GM12801 (cell line): ENCODE data around the gene EIF3B.

Experiments used
- TF ChIP-seq, protein P1 (sequence below): IDR thresholded peaks from one replicate; pipeline ENCODE4 v1.5.1; 2011; ENCODE audit warnings: control low read depth; ENCODE audit not compliant: insufficient read length; ENCODE audit errors: extremely low read depth

The EIF3B gene

DNA sequence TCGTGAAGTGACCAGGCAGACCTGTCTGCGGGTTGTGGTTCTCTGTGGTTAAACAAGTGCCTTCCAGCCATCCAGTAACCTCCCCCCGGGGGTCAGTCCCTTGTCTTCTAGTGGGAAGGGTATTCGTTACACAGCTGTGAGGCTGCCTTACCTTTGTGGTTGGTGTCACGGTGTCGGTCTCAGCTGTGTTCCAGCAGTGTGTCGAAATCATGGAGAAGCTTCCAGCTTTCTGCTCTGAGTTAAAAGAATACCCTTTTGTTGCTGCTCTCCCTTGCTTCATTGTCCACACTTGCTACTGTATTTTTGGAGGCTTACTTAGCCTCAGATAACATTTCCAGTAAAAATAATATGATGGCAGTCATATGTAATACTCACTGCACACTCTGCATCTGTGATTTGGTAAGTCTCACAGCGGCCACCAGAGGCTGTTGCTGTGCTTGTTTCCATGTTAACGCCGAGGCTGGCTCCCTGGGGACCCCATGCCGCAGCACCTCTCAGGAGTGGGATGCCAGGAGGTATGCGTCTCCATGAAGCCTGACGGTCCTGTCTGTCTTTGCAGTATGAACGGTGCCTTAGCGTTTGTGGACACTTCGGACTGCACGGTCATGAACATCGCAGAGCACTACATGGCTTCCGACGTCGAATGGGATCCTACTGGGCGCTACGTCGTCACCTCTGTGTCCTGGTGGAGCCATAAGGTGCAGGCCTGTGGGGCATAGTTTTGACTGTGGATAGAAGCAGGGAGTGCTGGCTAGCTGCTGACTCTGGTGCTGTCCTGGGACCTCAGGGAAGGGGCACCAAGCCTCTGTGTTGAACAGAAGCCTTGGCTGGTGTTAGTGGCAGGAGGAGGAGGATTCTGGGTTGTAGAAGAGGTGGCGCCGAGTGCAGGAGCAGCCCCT lies 20.5 kb downstream of the EIF3B start:
- TF ChIP-seq, protein P1, sequence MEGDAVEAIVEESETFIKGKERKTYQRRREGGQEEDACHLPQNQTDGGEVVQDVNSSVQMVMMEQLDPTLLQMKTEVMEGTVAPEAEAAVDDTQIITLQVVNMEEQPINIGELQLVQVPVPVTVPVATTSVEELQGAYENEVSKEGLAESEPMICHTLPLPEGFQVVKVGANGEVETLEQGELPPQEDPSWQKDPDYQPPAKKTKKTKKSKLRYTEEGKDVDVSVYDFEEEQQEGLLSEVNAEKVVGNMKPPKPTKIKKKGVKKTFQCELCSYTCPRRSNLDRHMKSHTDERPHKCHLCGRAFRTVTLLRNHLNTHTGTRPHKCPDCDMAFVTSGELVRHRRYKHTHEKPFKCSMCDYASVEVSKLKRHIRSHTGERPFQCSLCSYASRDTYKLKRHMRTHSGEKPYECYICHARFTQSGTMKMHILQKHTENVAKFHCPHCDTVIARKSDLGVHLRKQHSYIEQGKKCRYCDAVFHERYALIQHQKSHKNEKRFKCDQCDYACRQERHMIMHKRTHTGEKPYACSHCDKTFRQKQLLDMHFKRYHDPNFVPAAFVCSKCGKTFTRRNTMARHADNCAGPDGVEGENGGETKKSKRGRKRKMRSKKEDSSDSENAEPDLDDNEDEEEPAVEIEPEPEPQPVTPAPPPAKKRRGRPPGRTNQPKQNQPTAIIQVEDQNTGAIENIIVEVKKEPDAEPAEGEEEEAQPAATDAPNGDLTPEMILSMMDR = no peak

DNA sequence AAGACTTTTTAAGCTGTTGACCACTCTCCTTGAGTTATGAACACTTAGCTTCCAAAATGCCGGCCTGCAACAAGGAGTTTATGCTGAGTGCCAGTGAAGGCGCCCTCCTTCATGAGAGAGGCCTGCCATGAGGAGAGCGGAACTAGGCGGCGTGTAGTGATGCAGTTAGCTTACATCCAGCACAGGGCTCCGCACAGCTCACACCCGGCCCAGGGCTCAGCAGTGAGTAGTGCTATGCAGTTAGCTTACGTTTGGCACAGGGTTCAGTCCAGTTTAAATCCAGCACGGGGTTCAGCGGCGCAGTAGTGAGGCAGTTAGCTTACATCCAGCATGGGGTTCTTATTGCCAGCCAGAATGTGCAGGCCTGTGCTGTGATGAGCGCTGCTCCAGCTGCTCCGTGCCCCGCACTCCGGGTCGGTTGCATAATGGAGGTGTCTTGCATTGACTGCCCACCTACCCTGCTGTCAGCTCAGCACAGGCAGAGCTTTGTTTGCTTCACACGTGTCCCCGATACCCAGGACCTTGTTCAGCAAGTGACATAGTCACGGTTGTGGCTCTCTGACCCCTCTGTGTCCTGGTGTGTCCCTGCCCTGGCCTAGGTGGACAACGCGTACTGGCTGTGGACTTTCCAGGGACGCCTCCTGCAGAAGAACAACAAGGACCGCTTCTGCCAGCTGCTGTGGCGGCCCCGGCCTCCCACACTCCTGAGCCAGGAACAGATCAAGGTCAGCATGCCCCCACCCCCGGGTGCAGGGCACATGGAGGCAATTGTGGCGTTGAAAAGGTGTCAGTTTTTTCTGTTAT lies 21.9 kb downstream of the EIF3B start:
- TF ChIP-seq, protein P1 = no peak

DNA sequence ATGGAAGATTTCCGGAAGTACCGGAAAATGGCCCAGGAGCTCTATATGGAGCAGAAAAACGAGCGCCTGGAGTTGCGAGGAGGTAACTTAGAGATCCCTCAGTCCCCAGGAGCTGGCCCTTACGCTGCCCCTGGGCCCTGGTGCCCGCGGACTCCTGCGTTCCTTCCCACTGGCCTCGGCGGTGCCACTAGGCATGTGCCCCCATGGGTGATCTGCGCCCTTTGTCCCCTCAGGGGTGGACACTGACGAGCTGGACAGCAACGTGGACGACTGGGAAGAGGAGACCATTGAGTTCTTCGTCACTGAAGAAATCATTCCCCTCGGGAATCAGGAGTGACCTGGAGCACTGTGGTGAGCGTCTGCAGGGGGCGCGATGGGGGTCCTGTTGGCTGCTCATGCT lies 24.5 kb downstream of the EIF3B start:
- TF ChIP-seq, protein P1 = no peak

DNA sequence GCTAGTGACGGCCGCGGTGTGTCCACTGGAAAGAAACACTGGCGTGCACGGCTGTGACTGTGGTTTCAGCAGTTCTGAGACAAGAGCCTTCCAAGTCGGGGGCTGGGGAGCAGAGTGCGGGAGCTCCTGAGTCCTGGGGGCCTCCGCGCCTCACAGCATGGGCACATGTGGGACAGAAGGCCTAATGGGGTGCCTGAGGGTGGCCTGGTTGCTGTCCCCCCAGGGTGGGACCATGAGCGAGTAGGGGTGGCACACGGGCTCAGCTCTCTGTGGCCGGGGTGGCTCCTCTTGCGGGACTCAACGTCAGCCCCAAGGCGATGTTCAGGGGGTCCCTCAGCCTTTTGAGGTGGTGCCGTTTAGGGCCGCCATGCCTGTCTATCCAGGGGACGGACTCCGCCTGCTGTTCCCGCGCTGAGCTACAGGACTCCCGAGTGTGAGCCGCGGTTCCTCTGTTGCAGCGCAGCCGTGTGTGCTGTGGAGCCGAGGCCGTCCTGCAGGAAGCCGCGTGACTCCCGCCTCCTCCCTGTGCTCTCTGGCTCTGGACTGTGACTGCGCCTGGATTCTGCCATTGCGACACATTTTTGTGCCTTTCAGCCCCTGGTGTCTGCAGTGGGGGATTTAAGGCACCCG lies 25.3 kb downstream of the EIF3B start:
- TF ChIP-seq, protein P1 = no peak

DNA sequence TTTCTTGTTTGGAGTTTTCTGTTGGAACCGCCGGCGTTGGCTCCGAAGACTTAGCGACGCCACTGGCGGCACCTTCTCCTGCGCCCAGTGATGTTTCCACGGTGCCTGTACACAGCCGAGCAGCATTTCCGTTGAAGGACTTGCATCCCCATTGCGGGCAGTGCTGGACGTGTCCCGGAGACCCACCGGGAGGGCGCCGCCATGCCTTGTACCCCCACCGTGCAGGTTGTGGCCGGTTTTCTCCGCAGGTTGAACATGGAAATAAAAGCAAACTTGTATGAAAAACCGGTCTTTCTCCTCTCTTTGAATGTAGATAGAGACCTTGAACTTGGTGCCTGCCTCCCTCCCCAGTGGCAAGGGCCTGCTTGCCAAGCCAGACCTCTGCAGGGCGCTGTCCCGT lies 25.8 kb downstream of the EIF3B start:
- TF ChIP-seq, protein P1 = no peak

DNA sequence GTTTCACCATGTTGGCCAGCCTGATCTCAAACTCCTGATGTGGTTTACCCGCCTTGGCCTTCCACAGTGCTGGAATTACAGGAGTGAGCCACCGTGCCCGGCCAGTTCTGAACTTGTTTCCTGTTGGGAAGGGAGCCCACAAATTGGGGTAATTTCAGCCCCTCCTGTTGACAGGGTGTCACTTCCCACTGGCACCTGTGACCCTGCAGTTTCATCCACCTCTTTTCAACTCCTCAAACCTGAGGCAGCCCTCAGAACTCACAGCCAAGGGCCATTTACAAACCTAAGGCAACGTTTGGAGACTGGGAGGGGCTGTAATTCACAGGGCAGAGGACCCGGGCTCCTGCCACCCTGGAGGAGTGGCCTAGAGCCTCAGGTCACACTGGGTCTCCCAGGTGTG lies 26.6 kb downstream of the EIF3B start:
- TF ChIP-seq, protein P1 = no peak
